Neural cell (in vitro differentiated cells): ENCODE results near the gene CPT1A.

ENCODE experiments used
- EZH2 ChIP-seq: fragments of 200-600, 300-800 bp; shearing (Covaris generic), sonication (generic); IDR thresholded peaks from 2 replicates; pipeline ENCODE4 v1.6.1; 2014; ENCODE audit warnings: antibody characterized with exemption, low read length, borderline replicate concordance, mild to moderate bottlenecking; ENCODE audit not compliant: insufficient read depth, poor library complexity, severe bottlenecking
- MXI1 ChIP-seq: fragments of 450-650 bp; conservative IDR thresholded peaks from 2 replicates; pipeline ENCODE4 v1.6.1; 2014; ENCODE audit warnings: antibody characterized with exemption, mild to moderate bottlenecking; ENCODE audit not compliant: poor library complexity, severe bottlenecking
- POLR2AphosphoS5 ChIP-seq: IDR thresholded peaks from 2 replicates; pipeline ENCODE4 v1.6.1; 2012
- TAF1 ChIP-seq: IDR thresholded peaks from 2 replicates; pipeline ENCODE4 v1.6.1; 2012; ENCODE audit warnings: low read depth
- TF ChIP-seq, protein P1 (sequence below): IDR thresholded peaks from 2 replicates; pipeline ENCODE4 v1.6.1; 2012; ENCODE audit warnings: borderline replicate concordance
- TF ChIP-seq, protein P2 (sequence below): fragments of 450-650 bp; IDR thresholded peaks from 2 replicates; pipeline ENCODE4 v1.5.1; 2014; ENCODE audit warnings: antibody characterized with exemption, mild to moderate bottlenecking, moderate library complexity; ENCODE audit not compliant: poor library complexity, severe bottlenecking

DNA sequence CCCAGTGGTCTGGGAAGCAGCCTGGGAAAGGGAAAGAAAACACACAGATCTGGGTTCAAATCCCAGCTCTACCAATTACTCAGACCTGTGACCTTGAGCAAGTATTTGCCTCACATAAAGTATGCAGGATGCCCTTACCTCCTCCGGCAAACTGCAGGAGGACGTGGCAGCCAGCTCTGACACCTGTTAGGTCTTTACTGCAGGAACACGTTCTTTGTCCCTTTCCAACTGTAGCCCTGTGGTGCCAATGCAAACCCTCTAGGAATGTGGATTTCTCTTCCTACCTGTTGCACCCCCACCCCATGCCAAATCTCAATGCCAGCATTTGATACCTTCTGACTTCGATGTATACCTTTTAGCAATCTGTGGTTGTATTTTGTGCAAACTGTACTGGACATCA is 6.0 kb downstream of the CPT1A start:
- TF ChIP-seq POLR2AphosphoS5 (no peak), TAF1 (no peak), MXI1 (no peak), EZH2 (no peak)
- TF ChIP-seq, protein P1, sequence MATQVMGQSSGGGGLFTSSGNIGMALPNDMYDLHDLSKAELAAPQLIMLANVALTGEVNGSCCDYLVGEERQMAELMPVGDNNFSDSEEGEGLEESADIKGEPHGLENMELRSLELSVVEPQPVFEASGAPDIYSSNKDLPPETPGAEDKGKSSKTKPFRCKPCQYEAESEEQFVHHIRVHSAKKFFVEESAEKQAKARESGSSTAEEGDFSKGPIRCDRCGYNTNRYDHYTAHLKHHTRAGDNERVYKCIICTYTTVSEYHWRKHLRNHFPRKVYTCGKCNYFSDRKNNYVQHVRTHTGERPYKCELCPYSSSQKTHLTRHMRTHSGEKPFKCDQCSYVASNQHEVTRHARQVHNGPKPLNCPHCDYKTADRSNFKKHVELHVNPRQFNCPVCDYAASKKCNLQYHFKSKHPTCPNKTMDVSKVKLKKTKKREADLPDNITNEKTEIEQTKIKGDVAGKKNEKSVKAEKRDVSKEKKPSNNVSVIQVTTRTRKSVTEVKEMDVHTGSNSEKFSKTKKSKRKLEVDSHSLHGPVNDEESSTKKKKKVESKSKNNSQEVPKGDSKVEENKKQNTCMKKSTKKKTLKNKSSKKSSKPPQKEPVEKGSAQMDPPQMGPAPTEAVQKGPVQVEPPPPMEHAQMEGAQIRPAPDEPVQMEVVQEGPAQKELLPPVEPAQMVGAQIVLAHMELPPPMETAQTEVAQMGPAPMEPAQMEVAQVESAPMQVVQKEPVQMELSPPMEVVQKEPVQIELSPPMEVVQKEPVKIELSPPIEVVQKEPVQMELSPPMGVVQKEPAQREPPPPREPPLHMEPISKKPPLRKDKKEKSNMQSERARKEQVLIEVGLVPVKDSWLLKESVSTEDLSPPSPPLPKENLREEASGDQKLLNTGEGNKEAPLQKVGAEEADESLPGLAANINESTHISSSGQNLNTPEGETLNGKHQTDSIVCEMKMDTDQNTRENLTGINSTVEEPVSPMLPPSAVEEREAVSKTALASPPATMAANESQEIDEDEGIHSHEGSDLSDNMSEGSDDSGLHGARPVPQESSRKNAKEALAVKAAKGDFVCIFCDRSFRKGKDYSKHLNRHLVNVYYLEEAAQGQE = no peak
- TF ChIP-seq, protein P2, sequence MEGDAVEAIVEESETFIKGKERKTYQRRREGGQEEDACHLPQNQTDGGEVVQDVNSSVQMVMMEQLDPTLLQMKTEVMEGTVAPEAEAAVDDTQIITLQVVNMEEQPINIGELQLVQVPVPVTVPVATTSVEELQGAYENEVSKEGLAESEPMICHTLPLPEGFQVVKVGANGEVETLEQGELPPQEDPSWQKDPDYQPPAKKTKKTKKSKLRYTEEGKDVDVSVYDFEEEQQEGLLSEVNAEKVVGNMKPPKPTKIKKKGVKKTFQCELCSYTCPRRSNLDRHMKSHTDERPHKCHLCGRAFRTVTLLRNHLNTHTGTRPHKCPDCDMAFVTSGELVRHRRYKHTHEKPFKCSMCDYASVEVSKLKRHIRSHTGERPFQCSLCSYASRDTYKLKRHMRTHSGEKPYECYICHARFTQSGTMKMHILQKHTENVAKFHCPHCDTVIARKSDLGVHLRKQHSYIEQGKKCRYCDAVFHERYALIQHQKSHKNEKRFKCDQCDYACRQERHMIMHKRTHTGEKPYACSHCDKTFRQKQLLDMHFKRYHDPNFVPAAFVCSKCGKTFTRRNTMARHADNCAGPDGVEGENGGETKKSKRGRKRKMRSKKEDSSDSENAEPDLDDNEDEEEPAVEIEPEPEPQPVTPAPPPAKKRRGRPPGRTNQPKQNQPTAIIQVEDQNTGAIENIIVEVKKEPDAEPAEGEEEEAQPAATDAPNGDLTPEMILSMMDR = no peak
